Measurements from ENCODE around the gene DLG2. TPM values are rescaled to one million over a fixed set of nuclear protein-coding genes. Genes with fewer than 3 reads are reported as not detected.

Gene DLG2
- total RNA-seq, 1 donor from 2014 or later = 1.8 TPM

GRCh38 chr11:85438328-85438727, 188.8 kb downstream of the DLG2 start:
- peaks cover 8% of the 10 kb centered on the region for H3K9me3 Mint-ChIP-seq (ENCODE audit: unreplicated experiment)
- no peaks in the 10 kb centered on the region for H3K27me3 Mint-ChIP-seq (ENCODE audit: low read depth, unreplicated experiment)
- Histone ChIP-seq H3K27me3 (ENCODE audit: insufficient read depth, low read length) (no peaks in the 10 kb centered on the region), H4K20me1 (ENCODE audit: insufficient read depth, low read length) (no peaks in the 10 kb centered on the region), H3K36me3 (ENCODE audit: insufficient read depth, low read length) (no peaks in the 10 kb centered on the region), H2AFZ (ENCODE audit: low read depth, low read length) (no peak overlapping the region), H3K4me2 (ENCODE audit: low read length) (no peak overlapping the region), H3K27ac (ENCODE audit: low read depth, low read length) (no peak overlapping the region), H3K4me3 (ENCODE audit: insufficient read depth, low read depth, low read length) (no peak overlapping the region), H3K4me1 (ENCODE audit: insufficient read depth, low read length) (no peaks in the 10 kb centered on the region), H3K9me3 (ENCODE audit: insufficient read depth, low read depth, low read length) (no peaks in the 10 kb centered on the region), H3K79me2 (ENCODE audit: insufficient read depth, low read length) (no peaks in the 10 kb centered on the region), H3K9ac (ENCODE audit: low read length) (no peak overlapping the region)
- TF ChIP-seq, protein P1, sequence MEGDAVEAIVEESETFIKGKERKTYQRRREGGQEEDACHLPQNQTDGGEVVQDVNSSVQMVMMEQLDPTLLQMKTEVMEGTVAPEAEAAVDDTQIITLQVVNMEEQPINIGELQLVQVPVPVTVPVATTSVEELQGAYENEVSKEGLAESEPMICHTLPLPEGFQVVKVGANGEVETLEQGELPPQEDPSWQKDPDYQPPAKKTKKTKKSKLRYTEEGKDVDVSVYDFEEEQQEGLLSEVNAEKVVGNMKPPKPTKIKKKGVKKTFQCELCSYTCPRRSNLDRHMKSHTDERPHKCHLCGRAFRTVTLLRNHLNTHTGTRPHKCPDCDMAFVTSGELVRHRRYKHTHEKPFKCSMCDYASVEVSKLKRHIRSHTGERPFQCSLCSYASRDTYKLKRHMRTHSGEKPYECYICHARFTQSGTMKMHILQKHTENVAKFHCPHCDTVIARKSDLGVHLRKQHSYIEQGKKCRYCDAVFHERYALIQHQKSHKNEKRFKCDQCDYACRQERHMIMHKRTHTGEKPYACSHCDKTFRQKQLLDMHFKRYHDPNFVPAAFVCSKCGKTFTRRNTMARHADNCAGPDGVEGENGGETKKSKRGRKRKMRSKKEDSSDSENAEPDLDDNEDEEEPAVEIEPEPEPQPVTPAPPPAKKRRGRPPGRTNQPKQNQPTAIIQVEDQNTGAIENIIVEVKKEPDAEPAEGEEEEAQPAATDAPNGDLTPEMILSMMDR (IDR thresholded peaks at IDR 0.05; ENCODE audit: insufficient read depth, low read depth, low read length) = no peak
- TF ChIP-seq EZH2 (IDR thresholded peaks at IDR 0.05; ENCODE audit: insufficient read depth, low read length) = no peak
- no peak for FAIRE-seq
- H3K4me3 Mint-ChIP-seq (ENCODE audit: unreplicated experiment) = no peak overlapping the region
- H3K36me3 Mint-ChIP-seq (ENCODE audit: low read depth, unreplicated experiment) = no peaks in the 10 kb centered on the region
- H3K27ac Mint-ChIP-seq (ENCODE audit: unreplicated experiment) = no peak overlapping the region
- no peaks in the 10 kb centered on the region for H3K4me1 Mint-ChIP-seq (ENCODE audit: low read depth, unreplicated experiment)
- DNase-seq (ENCODE audit: low read depth) = no peak

- no peak for DNase-seq (ENCODE audit: low read depth)
- Histone ChIP-seq H3K27me3 (ENCODE audit: insufficient read depth, low read length) (no peaks in the 10 kb centered on the region), H3K4me1 (ENCODE audit: insufficient read depth, low read length) (no peaks in the 10 kb centered on the region), H3K4me2 (ENCODE audit: low read length) (no peak overlapping the region), H3K4me3 (ENCODE audit: insufficient read depth, low read depth, low read length) (no peak overlapping the region), H2AFZ (ENCODE audit: low read depth, low read length) (no peak overlapping the region), H3K9me3 (ENCODE audit: insufficient read depth, low read depth, low read length) (no peaks in the 10 kb centered on the region), H4K20me1 (ENCODE audit: insufficient read depth, low read length) (no peaks in the 10 kb centered on the region), H3K36me3 (ENCODE audit: insufficient read depth, low read length) (no peaks in the 10 kb centered on the region), H3K27ac (ENCODE audit: low read depth, low read length) (no peak overlapping the region), H3K79me2 (ENCODE audit: insufficient read depth, low read length) (no peaks in the 10 kb centered on the region), H3K9ac (ENCODE audit: low read length) (no peak overlapping the region)
- no peak for TF ChIP-seq EZH2 (IDR thresholded peaks at IDR 0.05; ENCODE audit: insufficient read depth, low read length)
- TF ChIP-seq, protein P1 (IDR thresholded peaks at IDR 0.05; ENCODE audit: insufficient read depth, low read depth, low read length) = no peak
- no peak overlapping the region for H3K4me3 Mint-ChIP-seq (ENCODE audit: unreplicated experiment)
- FAIRE-seq = no peak
- H3K4me1 Mint-ChIP-seq (ENCODE audit: low read depth, unreplicated experiment) = no peaks in the 10 kb centered on the region
- H3K27ac Mint-ChIP-seq (ENCODE audit: unreplicated experiment) = no peak overlapping the region
- H3K9me3 Mint-ChIP-seq (ENCODE audit: unreplicated experiment) = peaks cover 10% of the 10 kb centered on the region
- H3K36me3 Mint-ChIP-seq (ENCODE audit: low read depth, unreplicated experiment) = peaks cover 2% of the 10 kb centered on the region
- H3K27me3 Mint-ChIP-seq (ENCODE audit: low read depth, unreplicated experiment) = peaks cover 2% of the 10 kb centered on the region
These were observed 195.8 kb downstream of the DLG2 start for GRCh38 chr11:85431319-85431718.

- Mint-ChIP-seq H3K27ac (ENCODE audit: unreplicated experiment) (no peak overlapping the region), H3K4me3 (ENCODE audit: unreplicated experiment) (no peak overlapping the region), H3K4me1 (ENCODE audit: low read depth, unreplicated experiment) (no peaks in the 10 kb centered on the region), H3K27me3 (ENCODE audit: low read depth, unreplicated experiment) (peaks cover 2% of the 10 kb centered on the region), H3K9me3 (ENCODE audit: unreplicated experiment) (no peaks in the 10 kb centered on the region), H3K36me3 (ENCODE audit: low read depth, unreplicated experiment) (no peaks in the 10 kb centered on the region)
- H3K9ac ChIP-seq (ENCODE audit: low read length) = no peak overlapping the region
- H3K79me2 ChIP-seq (ENCODE audit: insufficient read depth, low read length) = no peaks in the 10 kb centered on the region
- H3K27me3 ChIP-seq (ENCODE audit: insufficient read depth, low read length) = no peaks in the 10 kb centered on the region
- no peak overlapping the region for H2AFZ ChIP-seq (ENCODE audit: low read depth, low read length)
- TF ChIP-seq EZH2 (IDR thresholded peaks at IDR 0.05; ENCODE audit: insufficient read depth, low read length) = no peak
- TF ChIP-seq, protein P1 (IDR thresholded peaks at IDR 0.05; ENCODE audit: insufficient read depth, low read depth, low read length) = no peak
- no peak for DNase-seq (ENCODE audit: low read depth)
- H3K4me2 ChIP-seq (ENCODE audit: low read length) = no peak overlapping the region
- no peaks in the 10 kb centered on the region for H4K20me1 ChIP-seq (ENCODE audit: insufficient read depth, low read length)
- H3K27ac ChIP-seq (ENCODE audit: low read depth, low read length) = no peak overlapping the region
- no peak for FAIRE-seq
- H3K4me3 ChIP-seq (ENCODE audit: insufficient read depth, low read depth, low read length) = no peak overlapping the region
- peaks cover 2% of the 10 kb centered on the region for H3K9me3 ChIP-seq (ENCODE audit: insufficient read depth, low read depth, low read length)
- no peaks in the 10 kb centered on the region for H3K36me3 ChIP-seq (ENCODE audit: insufficient read depth, low read length)
- H3K4me1 ChIP-seq (ENCODE audit: insufficient read depth, low read length) = no peaks in the 10 kb centered on the region
These were observed 203.3 kb downstream of the DLG2 start for GRCh38 chr11:85423794-85424193.
